Body of pancreas (tissue), 4 donors: ENCODE data around the gene KIF6. TPM values are rescaled to one million over a fixed set of nuclear protein-coding genes. Genes with fewer than 3 reads are reported as not detected.

ENCODE experiments used
- ATAC-seq: fragments of 150-250 bp; one replicate; pipeline ENCODE4 v1.9.1; 2016
- DNase-seq, 4 donors: peaks; one replicate each; pipeline ENCODE4 v3.0.0-alpha.2; 2019
- H3K27ac ChIP-seq, 4 donors: fragments of 200-600 bp; sonication (generic); 1 replicate in 3 of 4; 2 replicates in 1 of 4; pipeline versions ENCODE4 v1.5.1 to v1.6.1; 2016 to 2019; ENCODE audit warnings: mild to moderate bottlenecking in 1 of 4, mixed read lengths in 1 of 4, moderate library complexity in 1 of 4
- H3K27me3 ChIP-seq, 2 donors: fragments of 200-600 bp; sonication (generic); one replicate each; pipeline ENCODE4 v1.6.0; 2016; ENCODE audit warnings: mild to moderate bottlenecking in 1 of 2
- H3K36me3 ChIP-seq, 2 donors: fragments of 200-600 bp; sonication (generic); replicated peaks in 1 of 2; 2 replicates each; pipeline ENCODE4 v1.5.1; 2016; ENCODE audit warnings: low read depth in 2 of 2; ENCODE audit not compliant: insufficient read depth in 1 of 2
- H3K4me1 ChIP-seq: fragments of 200-600 bp; sonication (generic); one replicate; pipeline ENCODE4 v1.6.0; 2016
- H3K4me3 ChIP-seq, 2 donors: fragments of 200-600 bp; sonication (generic); 1 replicate in 1 of 2; 2 replicates in 1 of 2; pipeline ENCODE4 v1.5.1; 2016 to 2019
- H3K9me3 ChIP-seq, 3 donors: fragments of 200-600 bp; sonication (generic); 1 replicate in 2 of 3; 2 replicates in 1 of 3; pipeline ENCODE4 v1.5.1; 2016
- CTCF ChIP-seq, 7 experiments: fragments of 450-650 bp in 4 of 7; fragments of 200-600 bp in 3 of 7; sonication (generic) in 3 of 7; IDR thresholded peaks; one replicate each; pipeline ENCODE4 v1.5.1; 2016 to 2019; ENCODE audit warnings: antibody characterized with exemption in 7 of 7
- POLR2A ChIP-seq, 3 donors: fragments of 450-650 bp; IDR thresholded peaks; one replicate each; pipeline ENCODE4 v1.6.1; 2016; ENCODE audit warnings: antibody characterized with exemption in 3 of 3, mild to moderate bottlenecking in 2 of 3
- WGBS, 2 donors: methylation state at CpG; one replicate each; pipeline ENCODE4 v1.1.5; 2017; 5-methylcytosine and 5-hydroxymethylcytosine counted together
- intact Hi-C: fragments of 100-400 bp; cut with DNase I; formaldehyde crosslinking; loops from one replicate; pipeline ENCODE4 v1.15.1; 2023
- total RNA-seq, 2 donors: library from RNA; depleted of rRNA; stranded (reverse); fragments of >200 nt; gene quantifications; one replicate each; pipeline ENCODE4 v1.1.0, GENCODE V29; 2016

Gene KIF6
- total RNA-seq, 2 donors from 2014 or later: not detected

DNA sequence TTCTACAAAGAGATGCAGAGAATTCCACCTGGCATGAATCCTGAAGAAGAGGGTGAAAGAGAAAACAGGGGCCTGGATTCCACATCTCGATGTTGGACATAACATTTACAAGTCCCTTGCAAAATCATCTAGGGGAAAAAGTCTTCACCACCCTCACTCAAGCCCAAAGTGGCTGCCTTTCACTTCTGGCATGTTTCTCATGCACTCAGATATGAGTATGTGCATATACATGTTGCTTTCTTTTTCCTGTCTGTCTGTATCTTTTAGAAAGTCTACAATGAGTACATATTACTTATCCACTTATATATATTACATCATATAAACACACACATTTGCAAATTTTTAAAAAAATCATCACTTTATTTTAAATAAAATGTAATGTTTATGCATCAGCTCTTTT, 159.3 kb downstream of the KIF6 start:
- DNase-seq: no peak
- Histone ChIP-seq H3K27me3 (no peaks in the 10 kb centered on the region), H3K36me3 (no peaks in the 10 kb centered on the region), H3K27ac (no peak overlapping the region), H3K4me3 (no peak overlapping the region), H3K9me3 (no peaks in the 10 kb centered on the region), H3K4me1 (peaks cover 13% of the 10 kb centered on the region)
- 83 to 91% methylated on average over 1 of the region's 1 CpG for WGBS, 2 donors
- intact Hi-C loops: no loop called here
- TF ChIP-seq CTCF (IDR thresholded peaks at IDR 0.05): no peak
- no peak for TF ChIP-seq POLR2A (IDR thresholded peaks at IDR 0.05)
- ATAC-seq: no peak

DNA sequence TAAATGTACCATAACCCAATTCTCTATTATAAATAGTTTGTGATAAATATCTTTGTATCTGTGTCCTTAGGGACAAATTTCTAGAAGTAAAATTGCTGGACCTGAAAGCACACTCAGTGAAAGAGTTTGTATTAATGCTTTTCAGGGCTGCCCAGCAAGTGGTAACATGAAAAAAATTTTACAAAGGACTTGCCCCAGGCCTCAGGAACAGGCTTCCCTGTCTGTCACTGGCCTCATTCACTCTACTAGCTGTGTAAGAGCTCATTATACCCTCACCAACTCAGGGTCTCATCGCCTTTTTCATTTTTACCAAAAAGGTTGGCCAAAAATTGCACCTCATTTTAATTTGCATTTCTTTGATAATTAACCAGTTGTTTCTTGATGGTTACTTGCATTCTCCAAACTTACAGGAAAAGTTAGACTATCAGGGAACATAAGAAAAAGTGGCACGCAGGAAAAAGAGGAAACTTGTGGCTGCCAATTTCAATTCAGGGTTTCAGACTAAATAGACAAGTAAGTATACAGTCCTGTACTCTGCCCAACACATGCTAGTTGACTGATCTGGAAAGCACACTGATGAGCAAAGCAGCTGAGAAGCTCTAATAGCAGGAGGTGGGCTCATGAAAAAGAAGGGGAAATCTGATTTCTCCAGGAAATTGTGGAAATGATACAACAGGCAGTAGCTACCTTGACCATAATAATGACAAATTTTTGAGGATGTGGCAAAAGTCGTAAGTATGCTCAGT, 161.5 kb downstream of the KIF6 start:
- no peak for DNase-seq
- 67 to 87% methylated on average over 3 of the region's 3 CpGs for WGBS, 2 donors
- TF ChIP-seq POLR2A (IDR thresholded peaks at IDR 0.05) (no peak), CTCF (IDR thresholded peaks at IDR 0.05) (no peak)
- Histone ChIP-seq H3K9me3 (no peaks in the 10 kb centered on the region), H3K27ac (no peak overlapping the region), H3K4me1 (peaks cover 13% of the 10 kb centered on the region), H3K4me3 (no peak overlapping the region), H3K36me3 (no peaks in the 10 kb centered on the region), H3K27me3 (no peaks in the 10 kb centered on the region)
- ATAC-seq: no peak
- intact Hi-C loops: no loop called here

DNA sequence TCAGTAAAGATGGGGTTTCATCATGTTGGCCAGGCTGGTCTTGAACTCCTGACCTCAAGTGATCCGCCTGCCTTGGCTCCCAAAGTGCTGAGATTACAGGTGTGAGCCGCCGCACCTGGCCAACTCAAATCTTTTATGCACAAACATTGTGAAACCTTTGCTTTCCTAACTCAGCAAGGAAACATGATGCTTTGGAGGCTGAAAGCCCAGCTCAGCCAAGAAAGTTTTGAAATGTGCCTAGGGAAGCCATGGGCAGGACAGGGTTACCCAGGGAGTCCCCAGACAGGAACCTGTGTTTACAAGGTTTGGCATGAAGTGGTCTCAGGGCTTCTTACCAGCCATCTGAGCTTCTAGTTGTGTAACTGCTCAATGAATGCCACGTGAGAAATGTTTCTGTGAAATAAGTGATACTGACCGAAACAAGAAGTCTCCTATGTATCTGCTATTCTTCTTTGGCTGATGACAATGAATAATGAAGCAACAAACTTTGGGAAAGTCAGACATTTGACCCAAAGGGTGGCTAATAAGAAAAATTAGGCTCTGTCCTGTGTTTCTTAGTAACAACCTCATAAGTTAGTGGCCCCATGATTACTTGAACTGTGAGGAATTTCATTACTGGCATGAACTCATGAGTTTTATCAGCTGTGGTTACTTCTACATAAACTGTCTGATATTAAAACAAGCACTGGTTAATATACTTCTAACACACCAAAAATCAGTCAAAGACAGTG, 163.5 kb downstream of the KIF6 start:
- Histone ChIP-seq H3K27ac (peak overlapping the region in 2 of 4 donors; percentile 17 to 42), H3K27me3 (no peaks in the 10 kb centered on the region), H3K4me3 (no peak overlapping the region), H3K36me3 (no peaks in the 10 kb centered on the region), H3K9me3 (no peaks in the 10 kb centered on the region), H3K4me1 (peaks cover 13% of the 10 kb centered on the region)
- TF ChIP-seq CTCF (IDR thresholded peaks at IDR 0.05) (no peak), POLR2A (IDR thresholded peaks at IDR 0.05) (no peak)
- DNase-seq: peak; percentile 47 to 78 (median 68)
- peak; percentile 82 for ATAC-seq
- 33 to 48% methylated on average over 5 of the region's 5 CpGs for WGBS, 2 donors
- intact Hi-C loops: no loop called here

GRCh38 chr6:39560915-39561314, 164.3 kb downstream of the KIF6 start:
- Histone ChIP-seq H3K4me3 (no peak overlapping the region), H3K27me3 (no peaks in the 10 kb centered on the region), H3K9me3 (no peaks in the 10 kb centered on the region), H3K36me3 (no peaks in the 10 kb centered on the region), H3K27ac (no peak overlapping the region), H3K4me1 (peaks cover 13% of the 10 kb centered on the region)
- intact Hi-C loops: no loop called here
- TF ChIP-seq POLR2A (IDR thresholded peaks at IDR 0.05): no peak
- no peak for TF ChIP-seq CTCF (IDR thresholded peaks at IDR 0.05)
- no peak for ATAC-seq
- DNase-seq: no peak
